SH-SY5Y (cell line): ENCODE data around the gene LRRC7.

ENCODE experiments used
- GATA2 ChIP-seq: IDR thresholded peaks from 2 replicates; pipeline ENCODE4 v1.6.1; 2011; ENCODE audit warnings: mild to moderate bottlenecking, low read depth, low read length
- GATA3 ChIP-seq: IDR thresholded peaks from 2 replicates; pipeline ENCODE4 v1.6.1; 2011; ENCODE audit warnings: low read depth, mild to moderate bottlenecking, low read length, moderate library complexity

DNA sequence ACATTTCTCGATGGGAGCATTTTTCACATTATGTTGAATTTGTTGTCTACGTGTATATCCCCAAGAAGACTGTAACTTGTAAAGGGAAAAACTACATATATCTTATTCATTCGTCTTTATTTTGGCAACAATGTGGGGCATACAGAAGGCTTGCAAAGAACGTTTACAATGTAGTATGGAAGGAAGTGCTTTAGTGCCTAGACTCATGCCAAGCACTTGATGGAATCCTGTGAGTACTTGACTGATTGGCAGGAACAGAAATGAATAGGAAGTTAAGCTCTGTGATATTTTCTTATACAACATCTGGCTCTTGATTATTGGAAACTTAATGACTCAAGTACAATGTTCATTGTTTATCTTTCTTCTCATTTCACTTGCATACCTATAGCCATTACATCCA is 284.4 kb downstream of the LRRC7 start:
- no peak for TF ChIP-seq GATA2
- no peak for TF ChIP-seq GATA3
